ENCODE data around the gene LIME1.

DNA sequence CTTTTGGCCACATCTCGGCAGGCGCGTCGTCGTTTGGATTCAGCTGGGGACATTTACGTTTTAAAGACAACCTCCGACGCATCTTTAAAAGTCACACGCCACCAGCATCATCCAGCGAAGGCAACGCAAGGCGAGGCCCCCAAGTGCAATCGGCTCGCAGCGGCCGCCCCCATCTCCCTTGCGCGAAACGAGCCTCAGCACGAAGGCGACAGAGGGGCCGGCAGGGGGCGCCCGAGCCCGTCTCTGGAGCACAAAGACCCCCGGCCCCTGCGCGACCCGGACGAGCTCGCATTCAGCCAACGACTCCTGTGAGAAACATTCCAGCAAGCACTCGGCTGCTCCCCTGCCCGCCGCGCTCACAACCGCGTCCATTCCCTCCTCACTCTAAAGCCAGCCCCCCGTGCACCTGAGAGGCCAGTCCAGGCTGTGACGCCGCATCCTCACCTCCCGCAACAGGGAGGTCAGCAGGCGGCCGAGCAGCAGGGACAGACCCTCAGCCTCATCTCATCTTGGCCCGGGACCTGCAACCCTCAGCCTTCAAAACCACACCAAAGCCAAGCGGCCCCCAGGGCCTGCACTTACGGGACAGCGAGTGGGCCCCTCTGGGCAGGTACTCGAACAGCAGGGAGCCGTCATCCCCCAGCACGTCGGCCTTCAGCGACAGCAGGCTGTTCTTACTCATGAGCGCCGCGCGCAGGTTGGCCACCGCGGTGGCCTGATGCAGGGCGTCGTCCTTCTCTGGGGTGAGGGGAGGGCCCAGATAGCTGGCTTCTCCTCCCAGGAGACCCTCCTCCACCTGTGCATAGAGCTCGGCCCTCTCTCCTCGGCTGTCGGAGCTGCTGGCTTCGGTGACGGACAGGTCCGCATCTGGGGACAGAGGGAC, 38.9 kb downstream of the LIME1 start:
- TF ChIP-seq, protein P1, sequence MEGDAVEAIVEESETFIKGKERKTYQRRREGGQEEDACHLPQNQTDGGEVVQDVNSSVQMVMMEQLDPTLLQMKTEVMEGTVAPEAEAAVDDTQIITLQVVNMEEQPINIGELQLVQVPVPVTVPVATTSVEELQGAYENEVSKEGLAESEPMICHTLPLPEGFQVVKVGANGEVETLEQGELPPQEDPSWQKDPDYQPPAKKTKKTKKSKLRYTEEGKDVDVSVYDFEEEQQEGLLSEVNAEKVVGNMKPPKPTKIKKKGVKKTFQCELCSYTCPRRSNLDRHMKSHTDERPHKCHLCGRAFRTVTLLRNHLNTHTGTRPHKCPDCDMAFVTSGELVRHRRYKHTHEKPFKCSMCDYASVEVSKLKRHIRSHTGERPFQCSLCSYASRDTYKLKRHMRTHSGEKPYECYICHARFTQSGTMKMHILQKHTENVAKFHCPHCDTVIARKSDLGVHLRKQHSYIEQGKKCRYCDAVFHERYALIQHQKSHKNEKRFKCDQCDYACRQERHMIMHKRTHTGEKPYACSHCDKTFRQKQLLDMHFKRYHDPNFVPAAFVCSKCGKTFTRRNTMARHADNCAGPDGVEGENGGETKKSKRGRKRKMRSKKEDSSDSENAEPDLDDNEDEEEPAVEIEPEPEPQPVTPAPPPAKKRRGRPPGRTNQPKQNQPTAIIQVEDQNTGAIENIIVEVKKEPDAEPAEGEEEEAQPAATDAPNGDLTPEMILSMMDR (IDR thresholded peaks at IDR 0.05; ENCODE audit: low read depth, low read length, poor library complexity, severe bottlenecking) = peak; percentile 74
- no peak for TF ChIP-seq EZH2phosphoT487 (IDR thresholded peaks at IDR 0.05; ENCODE audit: borderline replicate concordance, low read length)
